ENCODE measurements around the gene RAB10.

DNA sequence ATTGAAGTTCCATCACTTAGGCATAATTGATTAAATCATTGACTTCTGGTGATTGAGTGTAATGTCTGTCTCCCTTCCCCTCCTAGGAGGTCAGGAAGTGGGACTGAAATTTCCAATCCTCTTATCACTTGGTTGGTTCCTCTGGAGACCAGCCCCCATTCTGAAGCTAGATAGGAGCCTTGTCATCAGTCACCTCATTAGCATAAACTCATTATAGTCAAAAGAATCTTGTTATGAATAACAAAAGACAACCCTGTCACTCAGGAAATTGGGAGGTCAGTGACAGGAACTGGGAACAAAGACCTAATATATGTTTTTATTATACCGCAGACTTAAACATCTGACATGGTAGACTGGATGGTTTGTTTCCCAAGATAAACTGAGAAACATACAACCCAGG lies 78.3 kb downstream of the RAB10 start:
- no peak for TF ChIP-seq POLR2A (IDR thresholded peaks at IDR 0.05)
- TF ChIP-seq, protein P1, sequence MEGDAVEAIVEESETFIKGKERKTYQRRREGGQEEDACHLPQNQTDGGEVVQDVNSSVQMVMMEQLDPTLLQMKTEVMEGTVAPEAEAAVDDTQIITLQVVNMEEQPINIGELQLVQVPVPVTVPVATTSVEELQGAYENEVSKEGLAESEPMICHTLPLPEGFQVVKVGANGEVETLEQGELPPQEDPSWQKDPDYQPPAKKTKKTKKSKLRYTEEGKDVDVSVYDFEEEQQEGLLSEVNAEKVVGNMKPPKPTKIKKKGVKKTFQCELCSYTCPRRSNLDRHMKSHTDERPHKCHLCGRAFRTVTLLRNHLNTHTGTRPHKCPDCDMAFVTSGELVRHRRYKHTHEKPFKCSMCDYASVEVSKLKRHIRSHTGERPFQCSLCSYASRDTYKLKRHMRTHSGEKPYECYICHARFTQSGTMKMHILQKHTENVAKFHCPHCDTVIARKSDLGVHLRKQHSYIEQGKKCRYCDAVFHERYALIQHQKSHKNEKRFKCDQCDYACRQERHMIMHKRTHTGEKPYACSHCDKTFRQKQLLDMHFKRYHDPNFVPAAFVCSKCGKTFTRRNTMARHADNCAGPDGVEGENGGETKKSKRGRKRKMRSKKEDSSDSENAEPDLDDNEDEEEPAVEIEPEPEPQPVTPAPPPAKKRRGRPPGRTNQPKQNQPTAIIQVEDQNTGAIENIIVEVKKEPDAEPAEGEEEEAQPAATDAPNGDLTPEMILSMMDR (IDR thresholded peaks at IDR 0.05): no peak
